Measurements from ENCODE around the gene ZMYND15. TPM values are rescaled to one million over a fixed set of nuclear protein-coding genes. Genes with fewer than 3 reads are reported as not detected.
A peak's percentile ranks its signal among the peaks of the same experiment; 100 is the strongest.

The ZMYND15 gene
- total RNA-seq, 2 donors from 2014 or later, result 0.31 TPM; not detected in 1

DNA sequence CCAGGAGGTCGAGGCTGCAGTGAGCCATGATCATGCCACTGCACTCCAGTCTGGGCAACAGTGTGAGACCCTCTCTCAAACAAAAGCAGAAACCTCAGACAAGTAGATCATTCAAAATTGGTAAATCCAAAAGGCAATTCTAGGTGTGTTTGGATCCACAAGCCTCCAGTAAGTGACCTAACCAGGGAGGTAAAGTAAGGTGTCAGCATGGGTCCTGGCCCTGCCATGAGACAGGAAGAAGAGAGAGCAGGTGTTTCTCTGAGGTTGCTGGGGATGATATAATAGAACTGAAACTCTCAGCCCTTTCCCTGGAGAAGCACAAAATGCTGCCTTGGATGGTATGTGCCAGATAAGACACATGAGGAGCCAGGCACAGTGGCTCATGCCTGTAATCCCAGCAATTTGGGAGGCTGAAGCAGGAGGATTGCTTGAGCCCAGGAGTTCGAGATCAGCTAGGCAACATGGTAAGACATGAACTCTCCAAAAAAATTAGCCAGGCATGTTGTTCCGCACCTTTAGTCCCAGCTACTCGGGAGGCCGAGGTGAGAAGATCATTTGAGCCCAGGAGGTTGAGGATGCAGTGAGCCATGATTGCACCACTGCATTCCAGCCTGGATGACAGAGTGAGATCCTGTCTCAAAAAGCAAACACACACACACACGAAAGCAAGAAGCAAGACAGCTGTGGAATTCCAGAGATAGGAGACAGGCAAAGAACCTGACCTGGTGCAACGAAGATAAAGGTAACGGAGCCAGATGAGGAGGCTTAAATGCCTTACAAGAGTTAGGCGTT lies 38.5 kb downstream of the ZMYND15 start:
- H3K9me3 ChIP-seq, result no peaks in the 10 kb centered on the region
- H3K4me1 ChIP-seq, result no peaks in the 10 kb centered on the region
- no peak overlapping the region for H3K4me3 ChIP-seq
- no peaks in the 10 kb centered on the region for H3K27me3 ChIP-seq
- TF ChIP-seq, protein P1, sequence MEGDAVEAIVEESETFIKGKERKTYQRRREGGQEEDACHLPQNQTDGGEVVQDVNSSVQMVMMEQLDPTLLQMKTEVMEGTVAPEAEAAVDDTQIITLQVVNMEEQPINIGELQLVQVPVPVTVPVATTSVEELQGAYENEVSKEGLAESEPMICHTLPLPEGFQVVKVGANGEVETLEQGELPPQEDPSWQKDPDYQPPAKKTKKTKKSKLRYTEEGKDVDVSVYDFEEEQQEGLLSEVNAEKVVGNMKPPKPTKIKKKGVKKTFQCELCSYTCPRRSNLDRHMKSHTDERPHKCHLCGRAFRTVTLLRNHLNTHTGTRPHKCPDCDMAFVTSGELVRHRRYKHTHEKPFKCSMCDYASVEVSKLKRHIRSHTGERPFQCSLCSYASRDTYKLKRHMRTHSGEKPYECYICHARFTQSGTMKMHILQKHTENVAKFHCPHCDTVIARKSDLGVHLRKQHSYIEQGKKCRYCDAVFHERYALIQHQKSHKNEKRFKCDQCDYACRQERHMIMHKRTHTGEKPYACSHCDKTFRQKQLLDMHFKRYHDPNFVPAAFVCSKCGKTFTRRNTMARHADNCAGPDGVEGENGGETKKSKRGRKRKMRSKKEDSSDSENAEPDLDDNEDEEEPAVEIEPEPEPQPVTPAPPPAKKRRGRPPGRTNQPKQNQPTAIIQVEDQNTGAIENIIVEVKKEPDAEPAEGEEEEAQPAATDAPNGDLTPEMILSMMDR (IDR thresholded peaks at IDR 0.05), result no peak
- H3K36me3 ChIP-seq, result no peaks in the 10 kb centered on the region
- H3K27ac ChIP-seq, result no peak overlapping the region
- DNase-seq (ENCODE audit: low spot score), result no peak

DNA sequence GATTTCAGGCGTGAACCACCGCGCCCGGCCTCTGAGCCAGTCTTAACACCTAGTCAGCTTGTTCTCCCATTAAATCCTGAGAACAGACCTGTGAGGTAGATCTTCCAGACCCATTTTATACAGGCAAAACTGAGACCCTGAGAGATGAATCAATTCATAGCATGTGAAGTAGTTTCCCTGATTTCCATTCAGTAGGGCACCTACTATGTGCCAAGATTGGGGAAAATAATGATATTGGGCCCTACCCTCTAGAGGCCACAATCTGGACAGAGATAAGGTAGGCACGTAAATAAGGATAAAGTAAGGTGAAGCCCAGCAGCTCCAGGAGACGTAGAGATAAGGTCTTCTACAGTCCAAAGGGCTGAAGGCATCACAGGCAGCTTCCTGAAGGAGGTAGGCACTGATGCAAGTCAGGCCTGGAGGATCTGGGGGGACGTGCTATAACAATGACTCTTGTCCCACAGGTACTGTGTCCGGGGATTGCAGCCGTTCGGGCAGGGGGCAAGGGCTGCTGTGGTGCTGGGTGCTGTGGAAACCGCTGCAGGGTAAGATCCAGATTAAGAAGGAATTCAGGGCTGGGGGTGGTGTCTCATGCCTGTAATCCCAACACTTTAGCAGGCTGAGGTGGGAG lies 40.8 kb downstream of the ZMYND15 start:
- H3K4me1 ChIP-seq, result peaks cover 0 to 5% of the 10 kb centered on the region in 2 donors
- H3K27ac ChIP-seq, result no peak overlapping the region
- no peaks in the 10 kb centered on the region for H3K9me3 ChIP-seq
- no peaks in the 10 kb centered on the region for H3K27me3 ChIP-seq
- no peaks in the 10 kb centered on the region for H3K36me3 ChIP-seq
- DNase-seq (ENCODE audit: low spot score), result no peak
- TF ChIP-seq, protein P1 (IDR thresholded peaks at IDR 0.05), result no peak
- no peak overlapping the region for H3K4me3 ChIP-seq

DNA sequence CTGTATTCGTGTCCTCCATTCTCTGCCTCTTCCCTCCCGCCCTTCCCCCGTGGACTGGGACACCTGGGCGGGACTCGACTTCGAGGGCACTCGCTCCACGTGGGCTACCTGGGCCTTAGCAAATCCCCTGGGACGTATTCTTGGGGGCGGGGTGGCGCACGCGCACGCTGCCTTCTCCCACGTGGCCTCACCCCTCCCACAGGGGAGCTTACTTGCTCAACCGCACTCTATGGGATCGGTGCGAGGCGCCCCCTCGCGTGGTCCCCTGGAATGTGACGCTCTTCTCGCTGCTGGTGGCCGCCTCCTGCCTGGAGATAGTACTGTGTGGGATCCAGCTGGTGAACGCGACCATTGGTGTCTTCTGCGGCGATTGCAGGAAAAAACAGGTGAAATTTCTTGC lies 43.0 kb downstream of the ZMYND15 start:
- peaks cover 0 to 27% of the 10 kb centered on the region in 2 donors for H3K4me1 ChIP-seq
- DNase-seq (ENCODE audit: low spot score), result no peak
- no peaks in the 10 kb centered on the region for H3K27me3 ChIP-seq
- H3K36me3 ChIP-seq, result no peaks in the 10 kb centered on the region
- H3K4me3 ChIP-seq, result no peak overlapping the region
- H3K27ac ChIP-seq, result no peak overlapping the region
- TF ChIP-seq, protein P1 (IDR thresholded peaks at IDR 0.05), result no peak
- H3K9me3 ChIP-seq, result no peaks in the 10 kb centered on the region

DNA sequence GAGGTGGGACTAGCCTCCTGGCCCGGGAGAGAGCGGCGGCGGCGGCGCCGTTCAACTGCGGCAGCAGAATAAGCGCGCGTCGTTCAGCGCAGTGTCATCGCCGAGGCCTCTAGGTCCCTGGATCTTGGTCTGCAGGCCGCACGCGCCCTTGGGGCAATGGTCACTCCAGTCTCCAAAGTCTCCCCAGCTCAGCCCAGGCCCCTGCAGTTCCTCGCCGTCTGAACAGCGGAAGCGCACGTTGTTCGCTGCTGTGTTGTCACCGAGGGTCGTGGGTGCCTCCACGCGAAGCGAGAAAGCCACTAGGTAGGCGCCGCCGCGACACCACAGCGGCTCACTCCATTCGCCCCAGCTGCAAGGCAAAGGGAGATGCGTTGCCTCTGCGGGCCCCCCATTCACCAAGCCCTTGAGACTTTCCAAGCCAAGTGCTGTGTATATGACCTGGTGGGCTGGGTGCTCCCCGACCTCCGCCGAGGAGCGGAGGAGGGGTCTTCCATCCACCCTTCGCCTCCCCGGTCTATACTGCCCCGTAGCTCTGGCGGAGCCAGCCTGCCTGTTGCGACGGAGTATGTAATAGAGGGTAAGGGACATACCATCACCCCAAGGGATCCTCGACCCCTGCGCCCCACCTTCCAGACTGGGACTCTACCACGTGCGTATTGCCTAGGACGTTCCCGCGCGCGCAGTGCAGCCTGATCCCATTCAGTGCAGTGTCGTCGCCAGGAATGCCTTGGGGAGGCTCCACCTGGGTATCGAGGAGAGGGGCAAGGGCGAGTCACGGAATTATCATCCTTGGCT lies 45.9 kb downstream of the ZMYND15 start:
- Histone ChIP-seq H3K27ac (no peak overlapping the region), H3K36me3 (no peaks in the 10 kb centered on the region), H3K4me3 (peak overlapping the region; percentile 4 to 36), H3K4me1 (peaks cover 0 to 40% of the 10 kb centered on the region in 2 donors), H3K9me3 (no peaks in the 10 kb centered on the region), H3K27me3 (no peaks in the 10 kb centered on the region)
- DNase-seq (ENCODE audit: low spot score), result no peak
- TF ChIP-seq, protein P1 (IDR thresholded peaks at IDR 0.05), result no peak

DNA sequence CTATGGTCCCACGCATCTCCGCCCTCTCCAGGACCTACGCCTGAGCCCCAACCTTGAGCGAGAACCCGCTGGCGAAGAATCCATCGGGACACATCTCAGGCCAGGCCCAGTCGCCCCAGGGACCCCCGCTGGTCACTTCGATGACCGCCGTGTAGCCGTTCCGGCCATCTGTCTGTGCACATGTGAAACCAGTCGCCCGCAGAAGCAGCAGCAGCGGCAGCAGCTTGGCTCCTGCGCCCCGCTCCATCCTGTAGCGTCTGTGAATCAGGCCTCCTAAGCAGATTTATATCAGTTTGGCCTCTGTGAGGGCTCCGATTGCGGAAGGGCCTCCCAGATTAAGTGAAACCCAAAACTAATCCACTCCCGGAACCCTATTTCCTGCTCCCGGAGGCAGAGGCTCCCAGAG lies 46.5 kb downstream of the ZMYND15 start, which contains the start of gene VMO1:
Gene VMO1, minus strand, starts transcription at position 259 of the 406 bp plus-strand sequence. Its CDS starts 12 bp downstream, at position 247.
- TF ChIP-seq, protein P1 (IDR thresholded peaks at IDR 0.05), result no peak
- Histone ChIP-seq H3K36me3 (no peaks in the 10 kb centered on the region), H3K9me3 (no peaks in the 10 kb centered on the region), H3K4me3 (peak within 1 kb of the TSS; percentile 4 to 36), H3K27me3 (no peaks in the 10 kb centered on the region), H3K27ac (no peak within 1 kb of the TSS), H3K4me1 (peaks cover 0 to 44% of the 10 kb centered on the region in 2 donors)
- DNase-seq (ENCODE audit: low spot score), result no peak

Data from right atrium auricular region (tissue), 2 donors.